Breast epithelium (tissue), 3 donors: ENCODE data around the gene THTPA.

ENCODE experiments used
- CTCF ChIP-seq, 3 donors: fragments of 450-650 bp; IDR thresholded peaks; one replicate each; pipeline ENCODE4 v1.5.1; 2016 to 2017; ENCODE audit warnings: antibody characterized with exemption in 3 of 3, mild to moderate bottlenecking in 3 of 3, moderate library complexity in 3 of 3
- POLR2A ChIP-seq: fragments of 450-650 bp; IDR thresholded peaks from one replicate; pipeline ENCODE4 v1.6.1; 2016; ENCODE audit warnings: antibody characterized with exemption, mild to moderate bottlenecking, moderate library complexity
- POLR2AphosphoS5 ChIP-seq, 3 donors: sonication (generic); formaldehyde crosslinking; IDR thresholded peaks; one replicate each; pipeline ENCODE4 v1.6.1; 2017; ENCODE audit warnings: antibody characterized with exemption in 3 of 3

- TF ChIP-seq CTCF (IDR thresholded peaks at IDR 0.05) (no peak), POLR2A (no peak), POLR2AphosphoS5 (IDR thresholded peaks at IDR 0.05) (no peak)
These were observed 24.3 kb downstream of the THTPA start for GRCh38 chr14:23580152-23580926.
